CD4-positive, alpha-beta memory T cell (primary cell): Measurements from ENCODE around the gene OPRL1. TPM values are rescaled to one million over a fixed set of nuclear protein-coding genes. Genes with fewer than 3 reads are reported as not detected.
"Not testable (repeated sequence)": the region's sequence is repeated elsewhere in the genome, so short reads cannot be mapped to it uniquely, and the experiment has no call there.

Source experiments
- CTCF ChIA-PET: fragments of 350-600 bp; sonication (Branson Sonifier 250); formaldehyde crosslinking; loops from one replicate; lab custom pipeline; 2021; ENCODE audit warnings: inconsistent platforms; ENCODE audit not compliant: partially characterized antibody; lab: Charles Lee
- POLR2A ChIA-PET: fragments of 350-600 bp; sonication (Branson Sonifier 250); formaldehyde crosslinking; loops from one replicate; lab custom pipeline; 2021; ENCODE audit not compliant: partially characterized antibody; lab: Charles Lee
- DNase-seq, 5 donors: peaks; one replicate each; pipeline versions ENCODE4 v3.0.0 to v3.0.0-alpha.2; 2020 to 2022; ENCODE audit warnings: mixed read lengths in 1 of 5
- H3K27ac ChIP-seq: one replicate; pipeline ENCODE4 v1.7.0; 2013; ENCODE audit warnings: low read depth, low read length
- H3K27me3 ChIP-seq: 2 replicates; pipeline ENCODE4 v1.7.0; 2013; ENCODE audit warnings: mild to moderate bottlenecking, low read length, moderate library complexity; ENCODE audit not compliant: insufficient read depth
- H3K36me3 ChIP-seq: 2 replicates; pipeline ENCODE4 v1.7.0; 2013; ENCODE audit warnings: mild to moderate bottlenecking, low read length, moderate library complexity; ENCODE audit not compliant: insufficient read depth
- H3K4me1 ChIP-seq: 2 replicates; pipeline ENCODE4 v1.7.0; 2013; ENCODE audit warnings: mild to moderate bottlenecking, low read length, moderate library complexity; ENCODE audit not compliant: insufficient read depth
- H3K4me3 ChIP-seq, 2 donors: one replicate each; pipeline ENCODE4 v1.7.0; 2013; ENCODE audit warnings: low read length in 2 of 2, mild to moderate bottlenecking in 1 of 2
- H3K9me3 ChIP-seq, 2 donors: one replicate each; pipeline ENCODE4 v1.7.0; 2013; ENCODE audit warnings: low read length in 2 of 2, control low read depth in 1 of 2; ENCODE audit not compliant: control insufficient read depth in 1 of 2
- H3K27ac Mint-ChIP-seq, 7 donors: one replicate each; pipeline ENCODE4 v1.8.0; 2020 to 2021; ENCODE audit warnings: mixed read lengths in 7 of 7, mild to moderate bottlenecking in 6 of 7, inconsistent platforms in 3 of 7, moderate library complexity in 3 of 7
- H3K27me3 Mint-ChIP-seq, 2 donors: one replicate each; pipeline ENCODE4 v1.8.0; 2020 to 2021; ENCODE audit warnings: mixed read lengths in 2 of 2
- H3K36me3 Mint-ChIP-seq, 2 donors: one replicate each; pipeline ENCODE4 v1.8.0; 2020 to 2021; ENCODE audit warnings: mixed read lengths in 2 of 2, inconsistent platforms in 1 of 2, mild to moderate bottlenecking in 1 of 2
- H3K4me1 Mint-ChIP-seq, 4 donors: one replicate each; pipeline ENCODE4 v1.8.0; 2020 to 2021; ENCODE audit warnings: mixed read lengths in 4 of 4, mild to moderate bottlenecking in 1 of 4
- H3K4me3 Mint-ChIP-seq, 8 donors: one replicate each; pipeline ENCODE4 v1.8.0; 2020 to 2021; ENCODE audit warnings: mixed read lengths in 8 of 8, mild to moderate bottlenecking in 7 of 8, moderate library complexity in 6 of 8, inconsistent platforms in 3 of 8
- H3K9me3 Mint-ChIP-seq, 8 donors: one replicate each; pipeline ENCODE4 v1.8.0; 2020 to 2021; ENCODE audit warnings: mixed read lengths in 8 of 8, mild to moderate bottlenecking in 5 of 8, inconsistent platforms in 3 of 8, moderate library complexity in 1 of 8
- intact Hi-C: fragments of 100-400 bp; cut with micrococcal nuclease; formaldehyde crosslinking; loops from one replicate; pipeline ENCODE4 v1.15.1; 2023
- polyA plus RNA-seq, 2 donors: library from polyadenylated mRNA; unstranded; fragments of 300-500 nt; fragmentation: Illumina TruSeq; gene quantifications; one replicate each; pipeline ENCODE4 v1.2.3, GENCODE V29; 2021
- total RNA-seq, 2 experiments: library from RNA; stranded (reverse); gene quantifications; one replicate each; pipeline ENCODE4 v1.2.3, GENCODE V29; 2021

OPRL1 gene
- total and polyA plus RNA-seq, 4 experiments from 2014 or later = 0.68 to 1.1 (median 0.97) TPM

DNA sequence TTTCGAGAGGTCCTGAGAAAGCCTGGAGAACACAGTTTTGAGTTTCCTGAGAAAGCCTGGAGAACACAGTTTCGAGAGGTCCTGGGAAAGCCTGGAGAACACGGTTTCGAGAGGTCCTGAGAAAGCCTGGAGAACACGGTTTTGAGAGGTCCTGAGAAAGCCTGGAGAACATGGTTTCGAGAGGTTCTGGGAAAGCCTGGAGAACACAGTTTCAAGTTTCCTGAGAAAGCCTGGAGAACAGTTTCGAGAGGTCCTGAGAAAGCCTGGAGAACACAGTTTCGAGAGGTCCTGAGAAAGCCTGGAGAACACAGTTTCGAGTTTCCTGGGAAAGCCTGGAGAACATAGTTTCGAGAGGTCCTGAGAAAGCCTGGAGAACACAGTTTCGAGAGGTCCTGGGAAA lies 43.6 kb downstream of the OPRL1 start:
- peaks cover 11% of the 10 kb centered on the region for H3K4me1 ChIP-seq
- H3K9me3 Mint-ChIP-seq, H3K27ac Mint-ChIP-seq, intact Hi-C loops, CTCF ChIA-PET, DNase-seq, H3K36me3 Mint-ChIP-seq, H3K4me1 Mint-ChIP-seq, POLR2A ChIA-PET, H3K9me3 ChIP-seq, H3K36me3 ChIP-seq, H3K4me3 Mint-ChIP-seq, H3K4me3 ChIP-seq, H3K27ac ChIP-seq: not testable (repeated sequence)
- H3K27me3 ChIP-seq = peaks cover 10% of the 10 kb centered on the region
- peaks cover 7 to 15% of the 10 kb centered on the region in 2 donors for H3K27me3 Mint-ChIP-seq

DNA sequence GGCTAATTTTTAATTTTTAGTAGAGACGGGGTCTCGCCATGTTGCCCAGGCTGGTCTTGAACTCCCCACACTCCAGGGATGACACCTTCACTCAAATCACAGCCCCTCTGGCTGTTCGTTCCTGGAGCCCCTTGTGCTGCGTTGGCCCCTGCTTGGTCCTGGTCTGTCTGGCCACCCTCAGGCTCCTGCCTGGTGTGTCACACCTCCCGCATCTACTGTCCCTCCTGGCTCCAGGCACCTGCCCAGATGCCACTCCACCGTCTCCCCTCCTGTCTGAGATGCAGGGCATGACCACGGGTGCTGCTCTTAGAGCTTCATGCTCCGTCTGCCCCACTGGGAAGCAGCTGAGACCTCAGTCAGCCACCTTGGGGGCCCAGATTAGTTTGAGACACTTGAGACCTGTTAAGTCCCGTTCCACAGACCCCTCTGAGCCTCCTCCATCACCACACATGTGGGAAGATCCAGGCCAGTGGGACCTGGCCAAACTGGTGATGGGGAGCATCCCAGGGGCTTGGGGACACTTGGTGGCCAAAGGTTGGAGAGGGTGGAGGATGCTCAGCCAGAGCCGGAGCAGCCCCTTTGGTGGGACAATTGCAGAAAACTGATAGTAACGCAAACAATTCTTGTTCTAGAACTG lies 49.4 kb downstream of the OPRL1 start:
- H3K4me1 Mint-ChIP-seq = no peaks in the 10 kb centered on the region
- H3K4me3 Mint-ChIP-seq = no peak overlapping the region
- Histone ChIP-seq H3K4me3 (no peak overlapping the region), H3K27me3 (no peaks in the 10 kb centered on the region), H3K9me3 (no peaks in the 10 kb centered on the region), H3K36me3 (no peaks in the 10 kb centered on the region), H3K4me1 (no peaks in the 10 kb centered on the region), H3K27ac (no peak overlapping the region)
- ChIA-PET CTCF (no interaction called here), POLR2A (no interaction called here)
- H3K27ac Mint-ChIP-seq = no peak overlapping the region
- H3K36me3 Mint-ChIP-seq = no peaks in the 10 kb centered on the region
- no peak for DNase-seq
- H3K9me3 Mint-ChIP-seq = no peaks in the 10 kb centered on the region
- H3K27me3 Mint-ChIP-seq = peaks cover 14 to 17% of the 10 kb centered on the region in 2 donors
- intact Hi-C loops = no loop called here

DNA sequence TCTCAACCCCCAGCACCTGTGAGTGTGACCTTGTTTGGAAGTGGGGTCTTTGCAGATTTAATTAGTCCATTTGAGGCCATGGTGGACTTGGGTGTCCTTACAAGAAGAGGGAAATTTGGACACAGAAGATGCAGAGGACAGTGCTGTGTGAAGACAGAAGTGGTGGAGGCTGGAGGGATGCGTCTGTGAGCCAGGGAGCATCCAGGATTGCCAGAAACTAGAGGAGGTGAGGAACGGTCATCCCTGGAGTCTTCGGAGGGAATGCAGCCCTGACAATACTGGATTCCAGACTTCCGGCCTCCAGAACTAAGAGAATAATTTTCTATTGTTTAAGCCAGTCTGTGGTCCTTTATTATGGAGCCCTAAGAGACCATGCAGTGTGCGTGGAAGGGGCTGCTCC lies 50.4 kb downstream of the OPRL1 start:
- Histone ChIP-seq H3K9me3 (no peaks in the 10 kb centered on the region), H3K27ac (no peak overlapping the region), H3K36me3 (no peaks in the 10 kb centered on the region), H3K27me3 (no peaks in the 10 kb centered on the region), H3K4me3 (no peak overlapping the region), H3K4me1 (no peaks in the 10 kb centered on the region)
- H3K9me3 Mint-ChIP-seq = no peaks in the 10 kb centered on the region
- peak overlapping the region in 1 of 7 donors; percentile 59 for H3K27ac Mint-ChIP-seq
- no peaks in the 10 kb centered on the region for H3K36me3 Mint-ChIP-seq
- ChIA-PET POLR2A (no interaction called here), CTCF (no interaction called here)
- H3K4me3 Mint-ChIP-seq = no peak overlapping the region
- H3K27me3 Mint-ChIP-seq = peaks cover 13 to 14% of the 10 kb centered on the region in 2 donors
- intact Hi-C loops = no loop called here
- no peak for DNase-seq
- no peaks in the 10 kb centered on the region for H3K4me1 Mint-ChIP-seq

DNA sequence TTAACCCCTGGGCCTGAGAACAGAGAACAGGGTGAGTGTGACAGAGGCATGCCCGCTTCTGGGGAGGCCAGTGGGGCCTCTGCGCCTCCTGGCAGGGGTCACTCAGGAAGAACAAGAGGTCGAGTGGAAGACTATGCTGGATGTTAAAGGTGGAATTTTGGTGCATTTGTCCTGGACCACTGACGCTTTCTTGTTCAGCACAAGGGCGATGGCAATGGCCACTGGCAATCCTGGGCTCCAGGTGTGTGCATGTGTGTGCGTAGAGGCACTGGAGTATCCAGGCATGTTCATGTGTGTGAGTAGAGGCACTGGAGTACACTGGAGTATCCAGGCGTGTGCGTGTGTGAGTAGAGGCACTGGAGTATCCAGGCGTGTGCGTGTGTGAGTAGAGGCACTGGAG lies 51.0 kb downstream of the OPRL1 start:
- Mint-ChIP-seq H3K4me3 (no peak overlapping the region), H3K27ac (no peak overlapping the region)
- CTCF ChIA-PET = no interaction called here

DNA sequence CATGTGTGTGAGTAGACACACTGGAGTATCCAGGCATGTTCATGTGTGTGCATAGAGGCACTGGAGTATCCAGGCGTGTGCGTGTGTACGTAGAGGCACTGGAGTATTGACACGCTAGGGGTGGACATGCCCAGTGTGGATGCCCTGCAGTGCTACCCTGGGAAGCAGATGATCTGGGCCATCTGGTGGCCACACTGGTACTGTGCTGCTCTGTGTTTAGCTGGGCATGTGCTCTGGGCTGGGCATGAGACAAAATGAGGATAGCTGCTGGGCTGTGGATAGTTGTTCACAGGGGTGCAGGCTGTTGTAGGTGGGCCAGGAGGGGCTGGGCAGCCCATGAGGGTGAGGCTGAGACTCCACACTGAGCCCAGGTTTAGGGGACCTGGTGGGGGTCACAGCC lies 51.5 kb downstream of the OPRL1 start:
- CTCF ChIA-PET = no interaction called here
- no peak for DNase-seq
- H3K36me3 Mint-ChIP-seq = no peaks in the 10 kb centered on the region

More for the DNA sequence above, 51.0 kb downstream of the OPRL1 start:
- H3K27ac ChIP-seq = no peak overlapping the region
- POLR2A ChIA-PET = no interaction called here
- intact Hi-C loops = no loop called here
- Mint-ChIP-seq H3K36me3 (no peaks in the 10 kb centered on the region), H3K27me3 (peaks cover 13 to 15% of the 10 kb centered on the region in 2 donors), H3K9me3 (peaks cover 0 to 2% (median 0%) of the 10 kb centered on the region in 8 donors), H3K4me1 (no peaks in the 10 kb centered on the region)
- H3K4me3 ChIP-seq = no peak overlapping the region
- H3K4me1 ChIP-seq = no peaks in the 10 kb centered on the region
- H3K9me3 ChIP-seq = no peaks in the 10 kb centered on the region
- DNase-seq = no peak
- no peaks in the 10 kb centered on the region for H3K36me3 ChIP-seq
- no peaks in the 10 kb centered on the region for H3K27me3 ChIP-seq

DNA sequence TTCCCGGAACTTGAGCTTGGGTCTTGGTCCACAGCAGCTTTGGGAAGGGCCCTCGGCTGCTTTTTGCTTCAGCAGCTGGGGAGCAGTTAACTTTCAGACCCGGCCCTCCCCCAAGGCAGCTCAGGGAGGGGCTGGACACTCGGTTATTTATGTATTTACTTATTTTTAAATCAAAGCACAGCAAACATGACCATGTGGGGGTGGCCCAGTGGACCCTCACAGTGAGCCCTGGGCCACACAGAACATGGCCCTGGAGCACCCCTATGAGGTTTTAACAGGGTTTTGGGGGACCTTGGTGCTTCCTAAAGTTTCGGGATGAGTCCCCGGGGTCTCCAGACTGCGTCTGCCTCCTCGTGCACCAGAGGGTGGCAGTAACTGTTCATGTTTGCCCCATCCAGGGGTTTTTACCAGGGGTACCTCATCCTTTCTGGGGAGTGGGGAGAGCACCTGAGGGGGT lies 54.1 kb downstream of the OPRL1 start:
- DNase-seq = no peak
- no peaks in the 10 kb centered on the region for H3K27me3 ChIP-seq

More for the DNA sequence above, 51.5 kb downstream of the OPRL1 start:
- no peak overlapping the region for H3K27ac ChIP-seq
- H3K9me3 ChIP-seq = no peaks in the 10 kb centered on the region
- Mint-ChIP-seq H3K27ac (no peak overlapping the region), H3K4me3 (no peak overlapping the region), H3K9me3 (peaks cover 0 to 3% (median 0%) of the 10 kb centered on the region in 8 donors), H3K4me1 (no peaks in the 10 kb centered on the region), H3K27me3 (peaks cover 13 to 16% of the 10 kb centered on the region in 2 donors)
- H3K27me3 ChIP-seq = no peaks in the 10 kb centered on the region
- intact Hi-C loops = no loop called here
- H3K4me1 ChIP-seq = no peaks in the 10 kb centered on the region
- POLR2A ChIA-PET = no interaction called here
- H3K4me3 ChIP-seq = no peak overlapping the region
- no peaks in the 10 kb centered on the region for H3K36me3 ChIP-seq

DNA sequence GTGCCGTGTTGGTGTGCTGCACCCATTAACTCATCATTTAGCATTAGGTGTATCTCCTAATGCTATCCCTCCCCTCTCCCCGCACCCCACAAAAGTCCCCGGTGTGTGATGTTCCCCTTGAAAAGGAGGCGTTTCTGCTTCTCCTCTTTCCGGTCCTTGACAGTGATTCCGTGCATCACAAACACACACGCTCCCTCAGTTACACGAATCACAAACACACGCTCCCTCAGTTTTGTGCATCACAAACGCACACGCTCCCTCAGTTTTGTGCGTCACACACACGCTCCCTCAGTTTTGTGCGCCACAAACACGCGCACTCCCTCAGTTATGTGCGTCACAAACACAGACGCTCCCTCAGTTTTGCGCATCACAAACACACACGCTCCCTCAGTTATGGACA lies 54.9 kb downstream of the OPRL1 start:
- H3K36me3 ChIP-seq, CTCF ChIA-PET, H3K9me3 ChIP-seq, DNase-seq, H3K9me3 Mint-ChIP-seq, H3K4me3 Mint-ChIP-seq, H3K36me3 Mint-ChIP-seq, H3K27ac ChIP-seq, POLR2A ChIA-PET, H3K4me1 Mint-ChIP-seq, H3K27me3 ChIP-seq, H3K4me1 ChIP-seq, H3K4me3 ChIP-seq, intact Hi-C loops: not testable (repeated sequence)
- Mint-ChIP-seq H3K27me3 (peaks cover 2 to 11% of the 10 kb centered on the region in 2 donors), H3K27ac (peak overlapping the region in 1 of 7 donors; percentile 86)

More for the DNA sequence above, 54.1 kb downstream of the OPRL1 start:
- H3K4me1 ChIP-seq = no peaks in the 10 kb centered on the region
- intact Hi-C loops = no loop called here
- H3K4me3 Mint-ChIP-seq = no peak overlapping the region
- no peaks in the 10 kb centered on the region for H3K4me1 Mint-ChIP-seq
- H3K9me3 ChIP-seq = no peaks in the 10 kb centered on the region
- H3K27ac Mint-ChIP-seq = no peak overlapping the region
- ChIA-PET CTCF (no interaction called here), POLR2A (no interaction called here)
- peaks cover 0 to 3% (median 0%) of the 10 kb centered on the region in 8 donors for H3K9me3 Mint-ChIP-seq
- peaks cover 7 to 14% of the 10 kb centered on the region in 2 donors for H3K27me3 Mint-ChIP-seq
- H3K36me3 Mint-ChIP-seq = no peaks in the 10 kb centered on the region
- H3K36me3 ChIP-seq = no peaks in the 10 kb centered on the region
- H3K27ac ChIP-seq = no peak overlapping the region
- H3K4me3 ChIP-seq = no peak overlapping the region
